CD4-positive, alpha-beta T cell treated with Interleukin-15 for 1 hour (primary cell): Measurements from ENCODE around the gene HEMK1.
A peak's percentile ranks its signal among the peaks of the same experiment; 100 is the strongest.

Experiments
- DNase-seq: peaks from one replicate; pipeline ENCODE4 v3.0.0-alpha.2; 2020

HEMK1 gene

DNA sequence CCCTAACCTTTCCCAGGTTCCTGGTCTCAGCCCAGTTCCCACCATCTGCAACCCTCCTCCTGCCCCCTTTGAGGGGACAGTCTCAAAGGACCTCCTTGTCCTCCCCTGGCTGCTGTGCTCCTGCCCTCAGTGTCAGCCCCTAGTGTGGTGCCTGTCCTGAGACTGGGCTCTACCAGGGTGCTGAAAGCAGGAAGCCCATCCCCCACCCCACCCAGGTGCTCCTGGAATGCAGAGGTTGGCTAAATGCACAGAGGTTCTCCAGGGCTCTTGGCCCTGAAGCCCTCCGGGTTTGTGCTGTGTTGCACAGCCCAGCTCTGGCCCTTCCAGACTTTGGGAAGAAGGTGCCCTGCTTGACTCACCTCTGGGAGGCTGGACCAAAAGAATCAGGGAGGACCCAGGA, 23.5 kb upstream of the HEMK1 start:
- no peak for DNase-seq

DNA sequence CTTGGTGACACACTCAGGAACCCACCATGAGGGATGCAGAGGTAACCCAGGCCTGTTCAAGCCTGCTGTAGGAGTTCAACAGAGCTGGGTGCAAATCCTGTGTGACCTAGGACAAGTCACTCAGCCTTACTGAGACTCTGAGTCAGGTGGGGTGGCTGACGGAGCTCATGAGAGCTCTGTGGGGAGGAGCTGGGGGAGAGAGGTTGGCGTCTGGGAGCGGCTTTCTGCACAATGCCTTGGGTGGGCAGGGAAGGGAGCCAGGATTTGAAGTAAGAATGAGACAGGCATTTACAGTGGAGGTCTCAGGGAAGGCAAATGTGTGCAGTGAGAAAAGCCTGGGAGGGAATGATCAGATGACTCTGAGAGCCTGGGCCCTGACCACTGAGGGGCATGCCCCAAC, 20.1 kb upstream of the HEMK1 start:
- DNase-seq: no peak

DNA sequence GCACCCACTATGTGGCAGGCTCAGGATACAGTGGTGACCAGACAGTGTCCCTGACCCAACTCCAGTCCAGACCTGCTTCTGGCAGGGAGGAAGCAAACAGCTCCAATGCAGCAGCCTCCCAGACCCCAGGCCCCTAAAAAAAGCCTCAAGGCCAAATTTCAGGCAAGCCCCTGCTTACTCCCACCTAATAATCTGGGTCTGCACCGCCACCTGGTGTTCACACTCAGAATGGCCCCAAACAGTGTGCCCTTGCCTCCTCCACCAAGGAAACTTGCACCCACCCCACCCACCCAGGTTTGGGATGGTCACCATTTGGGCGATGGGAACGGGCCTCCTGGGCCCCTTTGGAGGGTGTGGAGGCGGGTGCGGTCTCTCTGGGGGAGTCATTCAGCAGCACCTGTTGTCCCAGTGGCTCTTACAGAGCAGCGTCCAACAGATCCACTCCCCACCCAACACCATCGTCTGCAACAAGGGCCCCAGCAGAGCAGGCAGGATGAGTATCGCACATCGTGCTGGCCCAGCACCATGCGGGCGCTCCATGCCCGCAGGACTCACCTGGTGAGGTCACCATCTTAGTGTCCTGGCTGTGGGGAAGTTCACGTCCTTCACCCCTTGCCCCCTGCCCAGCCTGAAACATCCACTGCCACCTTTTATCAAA, 19.1 kb upstream of the HEMK1 start:
- DNase-seq: peak; percentile 47

- DNase-seq: no peak
Measured at GRCh38 chr3:50551054-50551659, 18.2 kb upstream of the HEMK1 start.

DNA sequence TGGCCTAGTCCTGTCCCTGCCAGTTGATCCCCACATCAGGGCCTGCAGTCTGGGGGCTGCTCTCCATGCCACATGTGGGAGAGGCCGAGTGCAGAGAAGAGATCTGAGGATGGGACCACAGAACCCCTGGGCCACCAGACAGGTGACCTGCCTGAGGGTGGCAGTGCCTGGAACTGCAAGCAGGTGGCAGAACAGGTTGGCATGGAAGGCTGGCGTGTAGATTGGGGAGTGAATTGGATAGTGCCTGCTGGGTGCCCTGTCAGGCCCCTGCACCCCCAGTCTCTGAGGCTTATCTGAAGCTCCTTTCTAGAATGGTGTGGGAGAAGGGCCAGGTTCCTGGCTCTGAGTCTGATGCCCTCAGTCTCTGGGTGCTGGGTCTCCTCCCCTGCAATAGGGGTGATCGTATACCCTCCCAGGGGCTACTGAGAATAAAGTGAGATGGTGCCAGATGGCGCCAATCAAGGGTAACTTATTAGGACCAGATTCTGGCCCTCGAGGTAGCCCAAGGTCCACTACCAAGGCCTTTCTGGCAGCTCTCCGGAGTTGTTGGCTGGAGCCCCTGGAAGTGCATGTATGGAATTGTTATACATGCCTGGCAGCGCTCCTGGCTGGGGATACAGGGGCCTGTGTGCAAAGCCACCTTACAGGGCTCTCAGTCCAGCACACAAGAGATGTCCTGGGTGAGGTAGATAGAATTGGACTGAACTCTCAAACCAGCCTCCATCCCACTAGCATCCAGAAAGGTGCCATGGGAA, 17.5 kb upstream of the HEMK1 start:
- DNase-seq: no peak

DNA sequence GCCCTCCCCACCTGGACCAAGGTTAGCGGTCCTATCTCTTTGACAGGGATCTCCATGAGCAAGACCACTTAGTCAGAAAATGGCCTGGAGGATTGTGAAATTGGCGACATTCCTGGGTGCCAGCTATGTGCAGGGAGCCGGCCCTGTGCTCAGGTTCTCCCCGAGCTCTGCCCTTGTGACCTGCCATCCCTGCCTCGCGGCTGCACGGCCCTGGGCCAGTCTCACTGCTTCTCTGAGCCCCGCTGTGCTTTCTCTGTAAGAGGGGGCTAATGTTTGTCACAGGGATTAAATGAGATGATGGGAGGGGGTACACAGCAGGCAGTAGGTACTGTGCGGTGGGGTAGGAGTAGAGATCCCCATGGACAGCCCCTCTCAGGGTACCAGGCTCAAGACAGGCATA, 16.7 kb upstream of the HEMK1 start:
- DNase-seq: no peak

DNA sequence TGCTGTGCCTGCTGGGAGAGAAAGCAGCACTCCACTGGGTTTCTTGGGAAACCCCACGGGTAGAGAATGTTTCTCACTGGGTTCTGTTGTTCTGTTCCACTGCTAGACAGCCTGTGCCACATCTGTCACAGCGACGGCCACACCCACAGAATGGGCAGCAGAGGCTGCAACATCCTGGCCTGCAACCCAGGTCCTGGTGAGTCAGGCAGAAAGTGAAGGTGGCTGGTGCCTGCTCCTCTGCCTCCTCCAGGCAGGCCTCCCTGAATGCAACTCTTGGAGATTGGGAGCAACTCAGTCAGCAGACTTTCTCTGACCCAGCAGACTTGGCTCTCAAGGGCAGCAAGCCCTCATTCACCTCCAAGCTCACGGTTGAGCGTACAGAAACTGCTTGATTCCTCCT, 14.8 kb upstream of the HEMK1 start:
- no peak for DNase-seq

- DNase-seq: no peak
Measured at GRCh38 chr3:50557106-50557505, 12.2 kb upstream of the HEMK1 start.

DNA sequence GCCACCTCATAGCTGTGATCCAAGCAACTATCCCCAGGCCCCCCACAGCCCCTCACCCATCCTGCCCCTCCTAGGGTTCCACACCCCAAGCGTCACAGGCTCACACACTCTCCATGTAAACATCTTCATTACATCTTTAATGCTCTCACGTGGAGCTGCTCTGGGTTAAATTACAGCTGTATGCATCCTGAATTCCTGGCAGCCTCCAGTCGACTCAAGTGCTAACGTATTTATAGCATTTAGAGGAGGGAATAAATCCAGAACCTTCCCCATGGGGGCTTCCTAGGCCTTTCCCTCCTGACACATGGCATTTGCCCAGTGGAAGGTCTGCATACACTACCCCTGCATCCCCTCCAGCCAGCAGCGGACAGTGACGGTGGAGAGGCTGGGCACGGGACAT, 11.4 kb upstream of the HEMK1 start:
- DNase-seq: no peak

DNA sequence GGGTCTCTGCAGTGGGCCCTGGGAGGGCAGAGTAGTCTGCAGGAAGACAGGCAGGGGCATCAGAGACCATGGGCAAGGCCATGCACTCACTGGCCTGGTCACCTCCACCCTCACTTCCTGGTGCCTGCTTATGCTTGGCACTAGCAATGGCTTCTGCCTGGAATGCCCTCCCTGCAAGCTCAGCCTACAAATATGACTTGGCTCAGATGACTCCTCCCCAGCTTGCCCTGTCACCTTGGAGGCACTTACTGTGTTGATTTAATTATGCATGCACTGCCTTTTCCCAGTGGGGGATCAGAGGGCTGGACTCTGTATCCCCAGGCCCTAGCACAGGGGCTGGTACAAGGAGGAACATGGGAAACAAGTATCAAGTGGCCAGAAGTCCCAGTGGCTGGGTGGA, 9.6 kb upstream of the HEMK1 start:
- DNase-seq: no peak

DNA sequence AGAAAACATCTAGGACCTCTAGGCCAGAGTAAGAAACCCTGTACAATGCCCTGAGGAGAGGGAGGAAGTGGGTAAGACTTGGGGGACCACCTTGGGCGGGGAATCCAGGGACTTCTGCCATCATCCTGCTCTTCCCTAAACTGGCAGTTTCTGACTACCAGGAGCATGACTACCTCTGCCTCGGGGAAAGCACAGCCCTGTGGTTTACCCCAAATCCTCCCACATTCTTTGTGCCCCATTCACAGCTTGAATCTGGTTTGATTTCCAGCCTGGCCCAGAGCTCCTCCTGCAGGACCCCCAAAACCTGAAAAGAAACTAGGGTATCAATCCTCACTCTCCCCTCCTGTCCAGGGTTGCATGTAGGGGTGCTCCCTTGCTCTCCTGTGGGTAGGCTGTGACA, 6.5 kb upstream of the HEMK1 start:
- no peak for DNase-seq

- DNase-seq: no peak
Measured at GRCh38 chr3:50563867-50564266, 5.5 kb upstream of the HEMK1 start.

DNA sequence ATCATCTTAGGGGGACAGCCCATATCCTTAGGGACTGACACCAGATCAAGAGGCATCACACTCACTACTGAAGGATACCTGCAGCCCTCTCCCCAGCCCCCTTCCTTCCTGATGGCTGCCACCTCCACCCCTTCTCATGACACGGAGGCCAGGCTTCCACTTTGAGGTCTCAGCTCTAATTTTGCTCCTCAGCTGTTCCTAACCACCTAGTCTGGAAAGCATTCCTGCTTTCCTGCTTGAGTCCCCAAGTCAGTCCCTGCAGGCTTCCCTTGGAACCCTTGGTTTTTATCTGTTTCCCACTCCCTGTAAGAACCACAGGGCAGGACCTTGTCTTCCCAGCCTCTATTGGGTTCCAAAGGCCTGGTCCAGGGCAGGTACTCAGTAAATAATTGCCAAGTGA, 5.0 kb upstream of the HEMK1 start:
- DNase-seq: no peak

- no peak for DNase-seq
Measured at GRCh38 chr3:50567011-50567385, 2.3 kb upstream of the HEMK1 start.

DNA sequence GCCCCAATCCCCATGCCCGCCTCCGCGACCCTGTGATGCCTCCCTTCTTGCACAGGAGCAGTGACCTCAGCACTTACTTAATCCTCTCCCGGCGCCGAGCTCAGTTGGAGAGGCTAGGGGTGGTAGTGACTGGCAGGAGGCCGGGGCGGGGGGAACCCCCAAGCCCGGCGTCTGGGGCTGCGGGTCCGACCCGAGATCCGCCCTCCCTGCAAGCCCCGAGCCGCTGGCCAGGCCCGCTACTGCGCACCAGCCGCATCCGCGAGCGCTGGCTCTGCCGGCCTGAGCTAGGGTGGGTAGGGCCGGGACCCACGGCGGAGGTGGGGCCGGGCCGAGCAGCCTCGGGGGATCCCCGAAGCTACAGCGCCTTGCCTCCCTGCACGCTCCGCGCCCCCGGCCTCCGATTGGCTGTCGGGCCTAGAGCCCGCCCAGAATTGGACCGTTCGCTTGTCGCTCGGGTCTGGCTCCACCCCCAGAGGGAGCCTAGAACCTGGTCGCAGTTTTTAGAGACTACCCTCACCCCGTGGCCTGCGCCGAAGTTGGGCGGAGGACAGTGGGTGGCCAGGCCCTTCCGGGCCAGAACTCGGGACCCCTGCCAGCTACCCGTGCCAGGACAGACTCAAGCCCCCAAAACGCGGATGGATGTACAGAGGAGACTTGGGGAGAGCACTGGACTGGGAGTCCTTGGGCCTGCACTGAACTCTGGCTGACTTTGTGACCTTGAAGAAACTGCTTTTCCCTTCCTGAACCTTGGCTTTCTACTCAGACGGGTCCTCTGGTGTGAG, 1.7 kb upstream of the HEMK1 start, which contains the start of gene C3orf18:
C3orf18 (minus strand) TSS at position 362 of the 782 bp plus-strand sequence. CDS start 2,048 bp downstream, outside the sequence.
- peak; percentile 96 for DNase-seq

GRCh38 chr3:50570508-50571279, 1.4 kb downstream of the HEMK1 start:
- no peak for DNase-seq

DNA sequence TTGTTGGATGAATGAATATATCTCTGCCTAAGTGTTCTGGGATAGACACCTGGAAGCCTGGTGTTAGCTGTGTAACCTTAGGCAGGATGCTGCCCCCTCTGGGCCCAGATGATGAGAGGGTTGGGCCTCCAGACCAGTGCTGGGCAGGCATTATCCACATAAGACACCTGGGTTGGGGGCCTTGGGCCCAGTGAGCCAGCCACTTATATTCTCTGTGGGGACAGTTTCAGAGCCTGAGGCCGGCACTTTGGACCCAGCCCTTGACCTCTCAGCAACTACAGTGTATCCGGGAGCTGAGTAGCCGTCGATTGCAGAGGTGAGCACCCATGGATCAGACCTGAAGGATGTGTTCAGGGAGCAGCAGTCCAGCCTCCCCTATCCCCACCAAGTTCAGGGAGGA, 2.2 kb downstream of the HEMK1 start:
- no peak for DNase-seq

DNA sequence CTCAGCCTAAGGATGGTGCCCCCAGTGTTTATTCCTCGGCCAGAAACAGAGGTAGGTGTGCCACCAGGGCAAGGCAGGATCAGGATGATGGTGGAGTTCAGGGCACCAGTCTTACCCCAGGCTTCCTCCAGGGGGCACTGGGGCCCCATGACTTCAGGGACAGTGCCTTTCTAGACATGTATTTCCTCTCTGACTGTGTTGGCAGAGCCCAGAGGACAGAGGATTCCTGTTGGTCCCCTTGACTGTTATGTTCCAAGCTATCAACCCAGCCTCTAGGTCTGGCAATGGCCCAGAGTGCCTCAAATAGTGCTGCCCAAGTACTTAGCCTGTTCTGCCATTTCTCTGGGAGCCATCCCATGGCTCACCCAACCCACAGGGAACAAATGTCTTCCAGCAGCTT, 2.8 kb downstream of the HEMK1 start:
- DNase-seq: peak; percentile 85

- DNase-seq: peak; percentile 60
Measured at GRCh38 chr3:50572801-50573371, 3.6 kb downstream of the HEMK1 start.

DNA sequence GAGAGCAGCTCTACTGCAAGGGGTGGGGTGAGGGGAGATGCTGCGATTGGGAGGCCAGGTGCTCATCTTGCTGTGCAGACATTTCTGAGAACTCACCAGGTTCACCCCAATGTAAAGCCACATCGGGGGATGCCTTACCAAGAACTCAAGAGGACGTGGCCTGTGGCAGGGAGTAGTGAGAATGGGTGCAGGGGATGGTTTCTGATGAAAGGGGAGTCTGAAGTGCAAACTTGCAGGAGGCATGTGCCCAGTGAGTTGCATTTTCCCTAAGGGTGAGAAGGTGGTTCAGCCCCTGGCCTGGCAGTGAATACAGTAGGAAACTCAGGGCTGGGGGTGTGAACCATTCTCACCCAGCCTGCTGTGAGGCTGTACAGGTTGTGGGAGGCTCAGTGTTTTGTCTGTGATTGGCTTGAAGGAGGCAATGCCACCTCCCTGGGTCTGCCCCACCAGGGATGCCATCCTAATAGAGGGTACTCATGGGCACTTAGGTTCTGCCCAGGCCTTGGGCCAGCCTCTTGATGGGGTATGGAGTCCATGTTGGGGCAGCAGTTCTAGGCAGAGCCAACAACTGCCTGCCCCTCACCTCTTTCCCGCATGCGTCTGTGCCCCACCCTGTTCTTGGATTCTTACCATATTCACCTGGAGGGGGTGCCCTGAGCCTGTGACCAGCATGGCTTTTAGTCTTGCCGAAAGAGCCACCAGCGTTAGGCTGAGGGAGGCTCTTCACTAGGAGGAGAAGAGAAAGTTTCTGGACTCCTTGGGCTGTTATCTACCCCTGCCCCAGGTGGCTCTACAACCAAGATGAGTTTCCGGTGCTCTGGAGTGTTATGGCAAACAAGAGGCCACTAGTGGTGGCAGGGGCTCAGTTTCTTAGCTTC, 4.5 kb downstream of the HEMK1 start:
- peak; percentile 88 for DNase-seq

GRCh38 chr3:50574444-50574831, 5.1 kb downstream of the HEMK1 start:
- peak; percentile 35 for DNase-seq
